Measurements from ENCODE around the gene NEIL3.

NEIL3 gene

DNA sequence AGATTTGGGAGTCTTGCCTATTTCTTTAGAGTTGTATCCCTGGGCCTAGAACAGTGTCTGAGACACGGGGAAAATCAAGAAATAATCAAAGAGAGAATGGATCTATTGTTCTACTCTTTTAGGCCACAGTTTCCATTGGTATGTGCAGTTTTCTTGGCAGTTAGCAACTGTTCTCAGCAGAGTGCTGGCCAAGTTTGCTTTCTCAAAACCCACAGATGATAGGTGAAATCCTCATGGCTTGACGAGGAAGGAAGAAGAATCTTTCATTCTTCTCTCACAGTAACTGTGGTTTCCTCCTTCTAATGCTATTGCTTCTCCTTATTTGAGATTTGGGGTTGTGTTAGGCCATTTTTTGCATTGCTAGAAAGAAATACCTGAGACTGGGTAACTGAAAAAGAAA lies 90.4 kb downstream of the NEIL3 start:
- no peaks in the 10 kb centered on the region for H3K9me3 ChIP-seq (ENCODE audit: control insufficient read depth, insufficient read depth, low read length)
- no peaks in the 10 kb centered on the region for H3K4me1 ChIP-seq (ENCODE audit: insufficient read depth, low read length)
- H3K36me3 ChIP-seq (ENCODE audit: insufficient read depth, low read length): no peaks in the 10 kb centered on the region
- no peak overlapping the region for H3K9ac ChIP-seq (ENCODE audit: low read depth, low read length)

DNA sequence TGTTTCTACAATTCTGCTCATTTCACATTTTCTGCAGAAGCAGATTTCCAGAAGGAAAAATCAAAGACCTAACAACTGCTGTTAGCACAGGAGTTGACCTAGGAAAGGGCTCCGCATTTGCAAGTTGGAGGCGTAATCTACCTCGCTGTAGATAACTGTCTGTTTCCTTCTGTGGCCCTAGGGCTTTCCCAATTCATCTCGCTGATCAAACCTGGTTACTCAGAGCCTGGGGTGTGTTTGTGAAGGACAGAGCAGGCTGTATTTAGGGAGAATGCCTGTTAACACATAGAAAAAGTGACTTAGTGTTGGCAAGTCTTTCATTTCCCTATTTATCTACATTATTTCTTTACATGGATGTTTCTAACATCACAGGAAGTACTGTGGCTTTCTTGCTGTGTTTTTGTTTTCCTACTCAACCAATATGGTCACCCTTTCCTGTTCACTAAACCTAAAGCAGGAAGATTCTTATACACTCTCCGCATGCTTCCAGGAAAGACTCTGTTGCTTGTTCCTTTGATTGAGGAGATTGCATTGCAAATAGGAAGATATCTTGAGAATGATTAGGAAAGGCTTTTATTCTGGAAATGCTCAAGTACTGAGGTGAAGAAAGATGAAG lies 92.1 kb downstream of the NEIL3 start:
- H3K9me3 ChIP-seq (ENCODE audit: control insufficient read depth, insufficient read depth, low read length): no peaks in the 10 kb centered on the region

DNA sequence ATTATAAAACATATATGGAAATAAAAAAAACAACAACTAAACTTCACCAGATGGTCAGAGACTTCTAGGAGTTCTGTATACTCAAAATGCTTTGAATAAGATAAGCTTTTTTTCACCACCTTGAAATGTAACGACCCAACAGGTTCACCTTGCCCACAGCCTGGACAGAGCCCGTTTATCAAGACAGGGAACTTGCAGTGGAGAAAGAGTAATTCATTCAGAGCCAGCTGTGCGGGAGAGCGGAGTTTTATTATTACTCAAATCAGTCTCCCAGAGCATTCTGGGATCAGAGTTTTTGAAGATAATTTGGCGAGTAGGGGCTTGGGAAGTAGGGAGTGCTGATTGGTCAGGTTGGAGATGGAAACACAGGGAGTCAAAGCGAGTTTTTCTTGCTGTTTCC lies 94.1 kb downstream of the NEIL3 start:
- no peaks in the 10 kb centered on the region for H3K9me3 ChIP-seq (ENCODE audit: control insufficient read depth, insufficient read depth, low read length)
- H3K9ac ChIP-seq (ENCODE audit: low read depth, low read length): no peak overlapping the region
- no peaks in the 10 kb centered on the region for H3K36me3 ChIP-seq (ENCODE audit: insufficient read depth, low read length)
- no peaks in the 10 kb centered on the region for H3K4me1 ChIP-seq (ENCODE audit: insufficient read depth, low read length)

More for the DNA sequence above, 92.1 kb downstream of the NEIL3 start:
- H3K9ac ChIP-seq (ENCODE audit: low read depth, low read length): no peak overlapping the region
- no peaks in the 10 kb centered on the region for H3K36me3 ChIP-seq (ENCODE audit: insufficient read depth, low read length)
- no peaks in the 10 kb centered on the region for H3K4me1 ChIP-seq (ENCODE audit: insufficient read depth, low read length)

DNA sequence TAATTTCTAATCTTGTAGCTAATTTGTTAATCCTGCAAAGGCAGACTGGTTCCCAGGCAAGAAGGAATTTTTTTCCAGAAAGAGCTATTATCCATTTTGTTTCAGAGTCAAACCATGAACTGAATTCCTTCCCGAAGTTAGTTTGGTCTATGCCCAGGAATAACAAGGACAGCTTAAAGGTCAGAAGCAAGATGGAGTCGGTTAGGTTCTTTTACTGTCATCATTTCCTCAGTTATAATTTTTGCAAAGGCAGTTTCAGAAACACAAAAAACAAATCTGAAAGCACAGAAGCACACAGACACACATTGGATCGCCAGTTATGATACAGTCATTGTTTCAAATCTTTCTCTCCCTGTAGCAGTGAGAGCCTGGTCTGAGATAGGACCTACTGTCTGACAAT lies 94.7 kb downstream of the NEIL3 start:
- Histone ChIP-seq H3K4me1 (ENCODE audit: insufficient read depth, low read length) (no peaks in the 10 kb centered on the region), H3K9ac (ENCODE audit: low read depth, low read length) (no peak overlapping the region), H3K36me3 (ENCODE audit: insufficient read depth, low read length) (no peaks in the 10 kb centered on the region), H3K9me3 (ENCODE audit: control insufficient read depth, insufficient read depth, low read length) (no peaks in the 10 kb centered on the region)

DNA sequence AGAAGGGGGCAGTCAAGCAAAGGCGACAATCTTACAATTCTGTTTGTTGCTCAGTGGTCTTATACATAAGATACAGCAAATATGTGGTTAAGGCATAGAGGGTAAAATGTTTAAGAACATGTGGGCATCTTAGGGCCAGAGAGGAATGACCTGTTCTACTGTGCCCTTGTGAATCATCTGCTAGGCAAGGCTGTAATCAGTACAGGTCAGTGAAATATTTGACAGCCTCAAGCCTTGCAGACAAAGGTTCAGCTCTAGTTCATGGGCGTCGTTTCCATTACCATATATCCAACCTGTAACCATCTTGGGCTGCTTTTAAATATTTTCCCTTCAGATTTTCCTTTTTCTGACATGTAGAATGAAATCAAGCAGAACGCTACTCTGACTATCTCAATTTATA lies 95.3 kb downstream of the NEIL3 start:
- H3K9ac ChIP-seq (ENCODE audit: low read depth, low read length): no peak overlapping the region
- H3K4me1 ChIP-seq (ENCODE audit: insufficient read depth, low read length): no peaks in the 10 kb centered on the region
- H3K9me3 ChIP-seq (ENCODE audit: control insufficient read depth, insufficient read depth, low read length): no peaks in the 10 kb centered on the region
- no peaks in the 10 kb centered on the region for H3K36me3 ChIP-seq (ENCODE audit: insufficient read depth, low read length)

DNA sequence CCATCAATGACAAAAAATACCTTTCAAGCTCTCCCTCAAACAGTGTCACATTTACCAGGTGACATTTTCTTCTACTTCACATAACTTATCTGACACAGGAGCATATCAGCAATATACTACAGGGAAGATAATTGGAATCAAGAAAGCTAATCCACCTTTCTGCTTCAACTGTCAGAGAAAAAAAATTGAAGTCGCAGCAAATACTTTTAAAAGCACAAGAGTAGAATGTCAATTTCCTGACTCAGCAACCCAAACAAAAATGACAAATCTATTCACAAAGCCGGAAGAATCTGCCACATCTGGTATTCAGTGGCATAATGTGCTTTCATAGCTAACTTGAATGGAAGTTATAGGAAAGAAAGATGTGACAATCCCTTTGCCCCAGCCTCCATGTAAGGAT lies 95.8 kb downstream of the NEIL3 start:
- Histone ChIP-seq H3K9me3 (ENCODE audit: control insufficient read depth, insufficient read depth, low read length) (no peaks in the 10 kb centered on the region), H3K36me3 (ENCODE audit: insufficient read depth, low read length) (no peaks in the 10 kb centered on the region), H3K4me1 (ENCODE audit: insufficient read depth, low read length) (no peaks in the 10 kb centered on the region), H3K9ac (ENCODE audit: low read depth, low read length) (no peak overlapping the region)

DNA sequence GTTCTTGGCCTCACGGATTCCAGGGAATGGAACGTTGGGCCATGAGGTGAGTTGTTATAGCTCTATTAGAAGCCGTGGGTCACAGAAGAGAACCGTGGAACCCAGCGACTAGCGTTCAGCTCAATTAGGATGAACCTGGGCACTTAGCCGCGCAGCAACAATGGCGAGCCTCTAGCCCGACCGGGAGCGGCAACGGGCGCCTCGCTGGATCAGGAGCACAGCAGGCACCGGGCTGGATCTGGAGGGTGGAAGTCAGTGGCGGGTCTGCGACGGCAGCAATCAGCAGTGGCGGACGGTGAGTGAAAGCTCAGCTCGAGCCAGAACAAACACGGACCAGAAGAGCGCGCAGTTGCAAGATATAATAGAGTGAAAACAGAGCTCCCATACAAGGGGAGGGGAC lies 98.3 kb downstream of the NEIL3 start:
- Histone ChIP-seq H3K36me3 (ENCODE audit: insufficient read depth, low read length) (no peaks in the 10 kb centered on the region), H3K9me3 (ENCODE audit: control insufficient read depth, insufficient read depth, low read length) (no peaks in the 10 kb centered on the region), H3K9ac (ENCODE audit: low read depth, low read length) (no peak overlapping the region), H3K4me1 (ENCODE audit: insufficient read depth, low read length) (no peaks in the 10 kb centered on the region)

DNA sequence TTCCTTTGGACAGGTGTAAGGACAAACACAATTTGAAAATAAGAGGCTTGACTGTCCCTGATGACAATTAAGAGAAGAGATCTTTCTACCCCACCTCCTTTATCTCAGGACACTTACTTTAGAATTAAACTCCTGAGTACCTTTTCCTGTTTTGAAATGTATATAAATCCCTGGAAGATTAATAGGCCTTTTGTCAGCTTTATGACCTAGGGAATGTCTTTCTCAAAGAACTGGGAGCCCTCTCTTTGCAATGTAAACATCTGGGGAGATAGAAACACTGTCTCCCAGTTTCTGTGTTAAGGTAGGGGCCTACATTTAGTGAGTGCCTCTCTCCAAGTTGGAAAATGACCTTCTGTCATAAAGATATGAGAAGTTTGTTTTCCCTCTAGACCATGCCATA lies 100.9 kb downstream of the NEIL3 start:
- Histone ChIP-seq H3K9me3 (ENCODE audit: control insufficient read depth, insufficient read depth, low read length) (no peaks in the 10 kb centered on the region), H3K4me1 (ENCODE audit: insufficient read depth, low read length) (no peaks in the 10 kb centered on the region), H3K36me3 (ENCODE audit: insufficient read depth, low read length) (no peaks in the 10 kb centered on the region), H3K9ac (ENCODE audit: low read depth, low read length) (no peak overlapping the region)

DNA sequence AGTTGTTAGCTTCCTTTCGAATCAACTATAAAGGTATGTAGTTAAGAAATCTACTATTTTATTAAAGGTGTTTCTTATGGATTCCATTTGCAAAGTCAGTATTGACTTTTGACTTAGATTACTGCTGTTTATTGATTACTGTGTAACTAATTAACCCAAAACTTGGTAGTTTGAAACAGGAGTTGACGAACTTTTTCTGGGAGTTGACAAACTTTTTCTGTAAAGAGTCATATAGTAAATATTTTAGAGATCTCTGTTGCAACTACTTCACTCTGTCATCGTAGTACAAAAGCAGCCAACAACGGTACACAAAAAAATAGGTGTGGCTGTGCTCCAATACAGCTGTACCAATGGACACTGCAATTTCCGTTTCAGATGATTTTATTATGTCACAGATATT lies 102.3 kb downstream of the NEIL3 start:
- Histone ChIP-seq H3K36me3 (ENCODE audit: insufficient read depth, low read length) (no peaks in the 10 kb centered on the region), H3K4me1 (ENCODE audit: insufficient read depth, low read length) (no peaks in the 10 kb centered on the region), H3K9ac (ENCODE audit: low read depth, low read length) (no peak overlapping the region), H3K9me3 (ENCODE audit: control insufficient read depth, insufficient read depth, low read length) (no peaks in the 10 kb centered on the region)

Measured in ES-I3 (cell line).